ENCODE results near the gene ORMDL3. TPM values are rescaled to one million over a fixed set of nuclear protein-coding genes. Genes with fewer than 3 reads are reported as not detected.

ORMDL3 gene
- polyA plus RNA-seq, 4 donors = 60.7 to 75.3 (median 72.0) TPM

DNA sequence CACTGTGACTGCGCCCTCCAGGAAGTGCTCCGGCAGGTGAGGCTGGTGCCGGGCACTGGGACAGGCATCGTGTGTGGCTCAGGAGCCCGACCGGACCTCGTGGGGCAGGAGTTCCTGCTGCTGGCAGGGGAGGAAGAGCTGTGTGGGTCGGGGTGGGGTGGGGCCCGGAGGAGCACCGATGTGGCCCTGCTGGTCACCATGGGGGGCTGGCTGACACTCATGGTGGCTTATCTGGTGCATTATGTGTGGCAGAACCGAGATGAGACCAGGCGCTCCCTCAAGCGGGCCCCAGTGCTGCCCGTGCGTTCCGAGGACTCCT is 17.0 kb upstream of the ORMDL3 start:
- FAIRE-seq (no peak), DNase-seq (no peak)
- H3K9me3 ChIP-seq (ENCODE audit: control insufficient read depth in 2 of 2, insufficient read depth in 1 of 2, low read depth in 1 of 2, low read length in 1 of 2) = no peaks in the 10 kb centered on the region
- no peaks in the 10 kb centered on the region for H3K36me3 ChIP-seq (ENCODE audit: control insufficient read depth in 3 of 3, insufficient read depth in 2 of 3, low read depth in 1 of 3, low read length in 3 of 3)
- WGBS, 3 donors = 70 to 84% (median 81%) methylated on average over 16 of the region's 16 CpGs
- H3K4me3 ChIP-seq (ENCODE audit: low read depth in 1 of 3, low read length in 3 of 3) = no peak overlapping the region
- peaks cover 0 to 4% (median 0%) of the 10 kb centered on the region in 3 donors for H3K4me1 ChIP-seq (ENCODE audit: control insufficient read depth in 3 of 3, insufficient read depth in 2 of 3, low read depth in 1 of 3, low read length in 2 of 3)
- no peak overlapping the region for H3K27ac ChIP-seq (ENCODE audit: low read depth in 1 of 3, low read length in 2 of 3)
- no peaks in the 10 kb centered on the region for H3K27me3 ChIP-seq (ENCODE audit: control insufficient read depth in 3 of 3, insufficient read depth in 3 of 3, low read length in 3 of 3)

DNA sequence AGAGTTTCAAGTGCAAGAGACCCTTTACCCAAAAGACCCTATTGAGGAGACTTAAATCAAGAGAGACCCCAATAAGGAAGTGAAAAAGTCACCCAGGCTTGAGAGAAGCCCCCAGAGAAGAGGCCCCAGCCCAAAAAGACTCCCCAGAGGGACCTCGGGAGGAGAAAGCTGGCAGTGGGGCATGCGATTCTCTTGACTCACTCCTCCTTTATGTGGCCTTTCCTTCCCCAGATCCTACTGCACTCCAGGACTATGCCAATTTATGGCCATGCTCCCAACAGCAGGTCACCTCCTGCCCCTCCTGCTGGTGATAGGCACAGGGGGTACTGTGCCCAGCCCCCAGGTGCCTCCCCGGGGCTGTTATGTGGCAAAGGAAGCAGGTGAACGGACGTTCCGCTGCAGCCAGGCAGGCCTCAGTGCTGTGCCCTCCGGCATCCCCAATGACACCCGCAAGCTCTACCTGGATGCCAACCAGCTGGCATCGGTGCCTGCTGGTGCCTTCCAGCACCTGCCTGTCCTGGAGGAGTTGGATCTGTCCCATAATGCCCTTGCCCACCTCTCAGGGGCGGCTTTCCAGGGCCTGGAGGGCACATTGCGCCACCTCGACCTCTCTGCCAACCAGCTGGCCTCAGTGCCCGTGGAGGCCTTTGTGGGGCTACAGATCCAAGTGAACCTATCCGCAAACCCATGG is 16.4 kb upstream of the ORMDL3 start:
- 62 to 91% (median 70%) methylated on average over 13 to 14 of the region's 14 CpGs for WGBS, 3 donors
- Histone ChIP-seq H3K4me3 (ENCODE audit: low read depth in 1 of 3, low read length in 3 of 3) (no peak overlapping the region), H3K27ac (ENCODE audit: low read depth in 1 of 3, low read length in 2 of 3) (no peak overlapping the region), H3K36me3 (ENCODE audit: control insufficient read depth in 3 of 3, insufficient read depth in 2 of 3, low read depth in 1 of 3, low read length in 3 of 3) (no peaks in the 10 kb centered on the region), H3K9me3 (ENCODE audit: control insufficient read depth in 2 of 2, insufficient read depth in 1 of 2, low read depth in 1 of 2, low read length in 1 of 2) (no peaks in the 10 kb centered on the region), H3K27me3 (ENCODE audit: control insufficient read depth in 3 of 3, insufficient read depth in 3 of 3, low read length in 3 of 3) (no peaks in the 10 kb centered on the region), H3K4me1 (ENCODE audit: control insufficient read depth in 3 of 3, insufficient read depth in 2 of 3, low read depth in 1 of 3, low read length in 2 of 3) (peaks cover 0 to 1% (median 0%) of the 10 kb centered on the region in 3 donors)
- FAIRE-seq (no peak), DNase-seq (no peak)

DNA sequence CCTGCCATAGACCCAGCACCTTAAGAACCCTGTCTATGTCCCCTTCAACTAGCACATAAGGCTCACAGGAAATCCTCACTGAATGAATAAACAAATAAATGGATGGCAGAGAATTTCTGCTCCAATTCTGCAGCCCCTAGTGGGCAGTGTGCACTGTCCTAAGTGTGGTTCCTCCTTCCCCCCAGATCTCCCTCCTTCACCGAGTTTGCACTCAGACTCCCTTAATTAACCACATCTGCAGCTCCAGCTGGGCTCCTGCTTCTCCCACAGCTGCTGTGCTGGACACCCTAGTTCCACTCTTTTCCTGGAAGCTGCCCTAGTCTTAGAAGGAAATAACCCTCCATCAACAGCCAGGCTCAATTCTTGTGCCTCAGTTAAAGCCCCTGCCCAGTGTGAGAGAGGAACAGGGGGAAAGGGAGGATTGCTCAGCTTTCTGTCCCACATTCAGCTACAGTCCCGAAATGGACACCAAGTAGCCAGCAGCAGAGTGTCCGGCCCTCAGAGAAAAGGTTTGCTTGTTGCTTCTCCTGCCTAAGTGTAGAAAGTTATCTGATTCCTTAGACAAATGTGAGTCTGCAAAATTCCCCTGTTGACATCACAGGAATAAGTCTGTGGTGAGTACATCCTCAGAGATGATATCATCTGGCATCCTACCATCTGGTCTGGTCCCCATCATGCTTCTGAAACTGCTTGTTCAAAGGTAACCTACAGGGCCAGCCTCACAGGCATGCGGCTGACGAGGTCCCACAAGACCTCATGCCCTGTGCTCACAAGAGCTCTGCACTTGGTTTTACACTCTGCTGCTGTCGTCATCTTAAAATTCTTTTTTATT is 12.4 kb upstream of the ORMDL3 start:
- Histone ChIP-seq H3K36me3 (ENCODE audit: control insufficient read depth in 3 of 3, insufficient read depth in 2 of 3, low read depth in 1 of 3, low read length in 3 of 3) (peaks cover 0 to 2% (median 0%) of the 10 kb centered on the region in 3 donors), H3K27me3 (ENCODE audit: control insufficient read depth in 3 of 3, insufficient read depth in 3 of 3, low read length in 3 of 3) (no peaks in the 10 kb centered on the region), H3K4me3 (ENCODE audit: low read depth in 1 of 3, low read length in 3 of 3) (no peak overlapping the region), H3K27ac (ENCODE audit: low read depth in 1 of 3, low read length in 2 of 3) (peak overlapping the region in 1 of 3 donors; percentile 32), H3K9me3 (ENCODE audit: control insufficient read depth in 2 of 2, insufficient read depth in 1 of 2, low read depth in 1 of 2, low read length in 1 of 2) (no peaks in the 10 kb centered on the region), H3K4me1 (ENCODE audit: control insufficient read depth in 3 of 3, insufficient read depth in 2 of 3, low read depth in 1 of 3, low read length in 2 of 3) (no peaks in the 10 kb centered on the region)
- 56 to 73% (median 65%) methylated on average over 6 of the region's 6 CpGs for WGBS, 3 donors
- DNase-seq = no peak
- no peak for FAIRE-seq

DNA sequence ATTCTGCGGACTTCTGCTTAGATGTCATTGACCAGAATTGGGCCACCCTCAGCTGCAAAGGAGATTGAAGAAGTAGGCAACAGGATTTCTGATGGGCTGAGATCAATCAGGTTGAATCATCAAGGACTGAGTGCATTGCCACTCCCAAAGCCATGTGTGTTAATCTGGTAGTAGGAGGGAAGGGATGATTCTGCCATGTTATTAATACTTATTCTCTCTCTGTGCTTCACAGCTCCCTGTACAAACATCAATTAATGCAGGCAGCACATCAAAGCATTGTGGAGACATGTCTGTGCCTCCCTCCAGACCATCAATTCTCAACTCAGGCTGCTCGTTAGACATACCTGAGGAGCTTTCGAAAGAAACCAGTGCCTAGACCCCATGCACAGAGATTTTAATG is 11.7 kb upstream of the ORMDL3 start:
- Histone ChIP-seq H3K4me1 (ENCODE audit: control insufficient read depth in 3 of 3, insufficient read depth in 2 of 3, low read depth in 1 of 3, low read length in 2 of 3) (no peaks in the 10 kb centered on the region), H3K27me3 (ENCODE audit: control insufficient read depth in 3 of 3, insufficient read depth in 3 of 3, low read length in 3 of 3) (no peaks in the 10 kb centered on the region), H3K9me3 (ENCODE audit: control insufficient read depth in 2 of 2, insufficient read depth in 1 of 2, low read depth in 1 of 2, low read length in 1 of 2) (no peaks in the 10 kb centered on the region), H3K4me3 (ENCODE audit: low read depth in 1 of 3, low read length in 3 of 3) (no peak overlapping the region), H3K36me3 (ENCODE audit: control insufficient read depth in 3 of 3, insufficient read depth in 2 of 3, low read depth in 1 of 3, low read length in 3 of 3) (peaks cover 0 to 2% (median 0%) of the 10 kb centered on the region in 3 donors), H3K27ac (ENCODE audit: low read depth in 1 of 3, low read length in 2 of 3) (no peak overlapping the region)
- DNase-seq (no peak), FAIRE-seq (no peak)
- 84 to 93% (median 90%) methylated on average over 3 of the region's 3 CpGs for WGBS, 3 donors

DNA sequence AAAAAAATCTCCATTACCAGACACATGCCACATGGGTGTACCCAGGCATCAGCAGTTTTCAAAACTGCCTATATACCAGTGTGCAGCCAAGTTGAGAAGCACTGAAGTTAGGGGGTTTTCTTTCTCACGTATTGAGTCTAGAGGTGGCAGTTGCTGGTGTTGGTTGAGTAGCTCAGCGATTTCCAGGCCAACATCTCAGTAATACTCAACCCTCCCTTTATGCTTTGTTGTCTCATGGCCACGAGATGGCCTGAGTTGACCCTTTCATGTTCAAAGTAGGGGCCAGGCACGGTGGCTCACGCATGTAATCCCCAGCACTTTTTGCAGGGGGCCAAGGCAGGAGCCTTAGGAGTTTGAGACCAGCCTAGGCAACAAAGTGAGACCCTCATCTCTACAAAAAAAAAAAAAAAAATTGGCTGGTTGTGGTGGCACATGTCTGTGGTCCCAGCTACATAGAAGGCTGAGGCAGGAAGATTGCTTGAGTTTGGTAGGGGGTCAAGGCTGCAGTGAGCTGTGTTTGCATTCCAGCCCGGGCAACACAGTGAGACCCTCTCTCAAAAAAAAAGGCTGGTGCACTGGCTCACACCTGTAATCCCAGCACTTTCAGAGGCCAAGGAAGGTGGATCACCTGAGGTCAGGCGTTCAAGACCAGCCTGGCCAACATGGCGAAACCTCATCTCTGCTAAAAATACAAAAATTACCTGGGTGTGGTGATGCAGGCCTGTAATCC is 10.9 kb upstream of the ORMDL3 start:
- DNase-seq = no peak
- no peak for FAIRE-seq
- H3K27ac ChIP-seq (ENCODE audit: low read depth in 1 of 3, low read length in 2 of 3) = no peak overlapping the region
- no peak overlapping the region for H3K4me3 ChIP-seq (ENCODE audit: low read depth in 1 of 3, low read length in 3 of 3)
- no peaks in the 10 kb centered on the region for H3K9me3 ChIP-seq (ENCODE audit: control insufficient read depth in 2 of 2, insufficient read depth in 1 of 2, low read depth in 1 of 2, low read length in 1 of 2)
- WGBS, 3 donors = 76 to 80% (median 78%) methylated on average over 8 of the region's 8 CpGs
- peaks cover 0 to 2% (median 0%) of the 10 kb centered on the region in 3 donors for H3K36me3 ChIP-seq (ENCODE audit: control insufficient read depth in 3 of 3, insufficient read depth in 2 of 3, low read depth in 1 of 3, low read length in 3 of 3)
- no peaks in the 10 kb centered on the region for H3K4me1 ChIP-seq (ENCODE audit: control insufficient read depth in 3 of 3, insufficient read depth in 2 of 3, low read depth in 1 of 3, low read length in 2 of 3)
- H3K27me3 ChIP-seq (ENCODE audit: control insufficient read depth in 3 of 3, insufficient read depth in 3 of 3, low read length in 3 of 3) = no peaks in the 10 kb centered on the region

DNA sequence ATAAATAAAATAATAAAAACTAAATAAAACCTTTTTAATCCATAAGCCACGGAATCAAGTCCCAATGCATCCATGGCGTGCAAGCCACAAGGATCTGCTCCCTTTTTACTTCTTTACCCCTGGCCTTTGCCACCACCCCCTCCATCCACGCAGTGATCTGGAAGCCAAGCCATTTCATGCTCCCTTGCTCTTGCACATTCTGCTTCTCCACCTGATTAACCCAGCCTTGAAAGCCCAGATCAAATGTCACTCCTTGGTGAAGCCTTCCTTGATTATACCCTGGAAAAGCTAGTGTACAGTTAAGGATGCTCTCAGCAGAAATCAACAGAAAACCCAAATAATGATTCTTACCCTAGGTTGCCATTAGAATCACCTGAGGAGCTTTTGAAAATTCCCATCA is 10.0 kb upstream of the ORMDL3 start:
- WGBS, 3 donors = 95 to 97% (median 95%) methylated on average over 3 of the region's 3 CpGs
- Histone ChIP-seq H3K27ac (ENCODE audit: low read depth in 1 of 3, low read length in 2 of 3) (no peak overlapping the region), H3K36me3 (ENCODE audit: control insufficient read depth in 3 of 3, insufficient read depth in 2 of 3, low read depth in 1 of 3, low read length in 3 of 3) (peaks cover 0 to 2% (median 0%) of the 10 kb centered on the region in 3 donors), H3K4me1 (ENCODE audit: control insufficient read depth in 3 of 3, insufficient read depth in 2 of 3, low read depth in 1 of 3, low read length in 2 of 3) (no peaks in the 10 kb centered on the region), H3K4me3 (ENCODE audit: low read depth in 1 of 3, low read length in 3 of 3) (no peak overlapping the region), H3K27me3 (ENCODE audit: control insufficient read depth in 3 of 3, insufficient read depth in 3 of 3, low read length in 3 of 3) (no peaks in the 10 kb centered on the region), H3K9me3 (ENCODE audit: control insufficient read depth in 2 of 2, insufficient read depth in 1 of 2, low read depth in 1 of 2, low read length in 1 of 2) (no peaks in the 10 kb centered on the region)
- FAIRE-seq (no peak), DNase-seq (no peak)

DNA sequence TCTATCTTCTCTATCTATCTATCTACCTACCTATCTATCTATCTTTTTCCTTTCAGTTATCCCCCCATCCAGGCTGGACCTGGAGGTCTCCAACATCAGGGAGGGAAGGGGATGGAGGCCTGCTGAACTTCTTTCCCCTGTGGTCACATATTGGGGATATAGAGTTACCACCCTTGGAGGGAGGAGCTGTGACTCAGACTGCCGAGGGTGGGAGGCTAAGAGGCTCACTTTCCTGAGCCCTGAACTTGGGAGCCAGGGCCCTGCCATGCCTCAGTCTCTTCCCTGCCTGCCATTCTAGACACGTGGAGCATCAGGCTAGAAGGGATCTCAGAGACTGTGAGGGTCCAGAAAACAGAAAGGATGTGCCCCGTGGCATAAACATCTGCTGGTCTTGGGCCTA is 8.5 kb upstream of the ORMDL3 start:
- H3K4me3 ChIP-seq (ENCODE audit: low read depth in 1 of 3, low read length in 3 of 3) = no peak overlapping the region
- DNase-seq (no peak), FAIRE-seq (no peak)
- H3K4me1 ChIP-seq (ENCODE audit: control insufficient read depth in 3 of 3, insufficient read depth in 2 of 3, low read depth in 1 of 3, low read length in 2 of 3) = no peaks in the 10 kb centered on the region
- H3K27ac ChIP-seq (ENCODE audit: low read depth in 1 of 3, low read length in 2 of 3) = no peak overlapping the region
- no peaks in the 10 kb centered on the region for H3K27me3 ChIP-seq (ENCODE audit: control insufficient read depth in 3 of 3, insufficient read depth in 3 of 3, low read length in 3 of 3)
- WGBS, 3 donors = 69 to 75% (median 74%) methylated on average over 3 of the region's 3 CpGs
- H3K36me3 ChIP-seq (ENCODE audit: control insufficient read depth in 3 of 3, insufficient read depth in 2 of 3, low read depth in 1 of 3, low read length in 3 of 3) = peaks cover 0 to 2% (median 0%) of the 10 kb centered on the region in 3 donors
- no peaks in the 10 kb centered on the region for H3K9me3 ChIP-seq (ENCODE audit: control insufficient read depth in 2 of 2, insufficient read depth in 1 of 2, low read depth in 1 of 2, low read length in 1 of 2)

DNA sequence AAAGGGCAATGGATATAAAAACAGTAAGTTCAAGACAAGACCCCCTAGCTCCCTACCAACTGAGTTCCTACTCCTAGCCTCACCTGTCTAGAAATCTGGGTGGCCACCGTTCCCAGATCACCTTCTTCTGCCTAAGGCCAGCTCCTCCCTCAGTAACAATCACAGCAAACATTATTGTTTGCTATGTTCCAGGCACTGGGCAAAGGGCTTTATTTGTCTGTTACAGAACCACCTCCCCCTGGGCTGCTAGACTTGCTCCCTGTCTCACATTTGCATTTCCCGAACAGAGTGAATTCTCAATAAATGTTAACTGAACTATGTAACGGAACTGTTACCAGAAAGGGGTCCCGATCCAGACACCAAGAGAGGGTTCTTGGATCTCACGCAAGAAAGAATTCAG is 6.9 kb upstream of the ORMDL3 start:
- 65 to 83% (median 73%) methylated on average over 5 of the region's 5 CpGs for WGBS, 3 donors
- Histone ChIP-seq H3K27me3 (ENCODE audit: control insufficient read depth in 3 of 3, insufficient read depth in 3 of 3, low read length in 3 of 3) (no peaks in the 10 kb centered on the region), H3K4me3 (ENCODE audit: low read depth in 1 of 3, low read length in 3 of 3) (no peak overlapping the region), H3K9me3 (ENCODE audit: control insufficient read depth in 2 of 2, insufficient read depth in 1 of 2, low read depth in 1 of 2, low read length in 1 of 2) (no peaks in the 10 kb centered on the region), H3K36me3 (ENCODE audit: control insufficient read depth in 3 of 3, insufficient read depth in 2 of 3, low read depth in 1 of 3, low read length in 3 of 3) (peaks cover 0 to 2% (median 0%) of the 10 kb centered on the region in 3 donors), H3K4me1 (ENCODE audit: control insufficient read depth in 3 of 3, insufficient read depth in 2 of 3, low read depth in 1 of 3, low read length in 2 of 3) (no peaks in the 10 kb centered on the region), H3K27ac (ENCODE audit: low read depth in 1 of 3, low read length in 2 of 3) (no peak overlapping the region)
- DNase-seq (no peak), FAIRE-seq (no peak)
